Left lung (tissue), 10 donors: ENCODE data around the gene CTSC. TPM values are rescaled to one million over a fixed set of nuclear protein-coding genes. Genes with fewer than 3 reads are reported as not detected.
A peak's percentile ranks its signal among the peaks of the same experiment; 100 is the strongest.

Experiments used
- ATAC-seq: fragments of 200-7000 bp; cut with Tn5 transposase; one replicate; pipeline ENCODE4 v1.9.1; 2020; ENCODE audit warnings: moderate library complexity
- DNase-seq, 4 donors: peaks; one replicate each; pipeline ENCODE4 v3.0.0-alpha.2; 2013 to 2020
- H3K27ac ChIP-seq, 2 donors: fragments of 200-600 bp; sonication (generic) in 1 of 2; one replicate each; pipeline versions ENCODE4 v1.5.0 to v1.8.0; 2020 to 2021
- H3K27me3 ChIP-seq, 2 donors: fragments of 200-600 bp; sonication (generic) in 1 of 2; one replicate each; pipeline versions ENCODE4 v1.5.0 to v1.8.0; 2020 to 2021
- H3K36me3 ChIP-seq, 2 donors: fragments of 200-600 bp; sonication (generic) in 1 of 2; one replicate each; pipeline versions ENCODE4 v1.5.0 to v1.8.0; 2020 to 2021
- H3K4me1 ChIP-seq, 2 donors: fragments of 200-600 bp; one replicate each; pipeline ENCODE4 v1.8.0; 2021
- H3K4me3 ChIP-seq, 2 donors: fragments of 200-600 bp; sonication (generic) in 1 of 2; one replicate each; pipeline versions ENCODE4 v1.5.0 to v1.8.0; 2020 to 2021; ENCODE audit warnings: mild to moderate bottlenecking in 1 of 2
- H3K9me3 ChIP-seq, 2 donors: fragments of 200-600 bp; sonication (generic) in 1 of 2; one replicate each; pipeline versions ENCODE4 v1.5.0 to v1.8.0; 2020 to 2021
- intact Hi-C, 2 donors: fragments of 100-400 bp; cut with DNase I; formaldehyde crosslinking; loops; one replicate each; pipeline versions ENCODE4 v1.11.2 to v1.14.2; 2022
- polyA plus RNA-seq, 6 donors: library from polyadenylated mRNA; unstranded; fragments of 120-200 nt; gene quantifications; one replicate each; pipeline ENCODE4 v1.2.1, GENCODE V29; 2013; ENCODE audit not compliant: insufficient read length in 6 of 6
- total RNA-seq, 2 donors: library from RNA; stranded (reverse); fragmentation: NEBNext Ultra II Directional; extraction: Animal tissue kit (Norgen Biotek cat#: 25700); gene quantifications; one replicate each; pipeline ENCODE4 v1.2.1, GENCODE V29; 2021
- TF ChIP-seq, protein P1 (sequence below), 2 donors: fragments of 200-600 bp; sonication (generic) in 1 of 2; IDR thresholded peaks; one replicate each; pipeline versions ENCODE4 v1.5.0 to v1.8.0; 2021; ENCODE audit warnings: antibody characterized with exemption in 2 of 2
- donor health status: DM: no; HTN: yes; CAD: no.
- donor health status: DM: no; HTN: no; CAD: no.

The CTSC gene
- total and polyA plus RNA-seq, 8 donors = 162 to 422 (median 190) TPM

- Histone ChIP-seq H3K9me3 (no peaks in the 10 kb centered on the region), H3K27ac (peak overlapping the region; percentile 22 to 66), H3K4me1 (peaks cover 19 to 59% of the 10 kb centered on the region in 2 donors), H3K4me3 (no peak overlapping the region), H3K27me3 (no peaks in the 10 kb centered on the region), H3K36me3 (no peaks in the 10 kb centered on the region)
- ATAC-seq = peak; percentile 31
- intact Hi-C loops = no loop called here
- TF ChIP-seq, protein P1, sequence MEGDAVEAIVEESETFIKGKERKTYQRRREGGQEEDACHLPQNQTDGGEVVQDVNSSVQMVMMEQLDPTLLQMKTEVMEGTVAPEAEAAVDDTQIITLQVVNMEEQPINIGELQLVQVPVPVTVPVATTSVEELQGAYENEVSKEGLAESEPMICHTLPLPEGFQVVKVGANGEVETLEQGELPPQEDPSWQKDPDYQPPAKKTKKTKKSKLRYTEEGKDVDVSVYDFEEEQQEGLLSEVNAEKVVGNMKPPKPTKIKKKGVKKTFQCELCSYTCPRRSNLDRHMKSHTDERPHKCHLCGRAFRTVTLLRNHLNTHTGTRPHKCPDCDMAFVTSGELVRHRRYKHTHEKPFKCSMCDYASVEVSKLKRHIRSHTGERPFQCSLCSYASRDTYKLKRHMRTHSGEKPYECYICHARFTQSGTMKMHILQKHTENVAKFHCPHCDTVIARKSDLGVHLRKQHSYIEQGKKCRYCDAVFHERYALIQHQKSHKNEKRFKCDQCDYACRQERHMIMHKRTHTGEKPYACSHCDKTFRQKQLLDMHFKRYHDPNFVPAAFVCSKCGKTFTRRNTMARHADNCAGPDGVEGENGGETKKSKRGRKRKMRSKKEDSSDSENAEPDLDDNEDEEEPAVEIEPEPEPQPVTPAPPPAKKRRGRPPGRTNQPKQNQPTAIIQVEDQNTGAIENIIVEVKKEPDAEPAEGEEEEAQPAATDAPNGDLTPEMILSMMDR (IDR thresholded peaks at IDR 0.05) = no peak
- no peak for DNase-seq
These were observed 17.4 kb upstream of the CTSC start for GRCh38 chr11:88354912-88355311.

- Histone ChIP-seq H3K4me3 (no peak overlapping the region), H3K4me1 (peaks cover 16 to 52% of the 10 kb centered on the region in 2 donors), H3K27ac (peak overlapping the region; percentile 22 to 66), H3K9me3 (no peaks in the 10 kb centered on the region), H3K36me3 (no peaks in the 10 kb centered on the region), H3K27me3 (no peaks in the 10 kb centered on the region)
- intact Hi-C loops = no loop called here
- DNase-seq (no peak), ATAC-seq (no peak)
- TF ChIP-seq, protein P1 (IDR thresholded peaks at IDR 0.05) = no peak
These were observed 16.4 kb upstream of the CTSC start for GRCh38 chr11:88353835-88354496.

DNA sequence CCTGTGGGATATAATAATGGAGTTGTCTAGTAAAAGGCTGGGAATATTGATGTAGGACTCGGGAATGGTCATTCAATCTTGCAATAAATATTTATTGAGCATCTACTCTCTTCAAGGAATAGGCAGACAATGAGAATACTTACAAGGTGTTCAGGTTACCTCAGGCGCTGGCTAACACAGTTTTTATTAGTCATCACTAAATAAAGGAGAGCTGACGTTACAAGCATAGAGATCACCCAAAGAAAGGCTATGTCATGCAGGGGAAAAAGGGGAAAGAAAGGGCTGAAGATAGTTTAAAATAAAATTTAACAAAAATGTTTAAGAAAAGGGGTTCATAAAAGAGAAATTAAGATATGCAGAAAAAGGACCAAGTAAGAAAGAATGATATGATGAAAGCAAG lies 15.8 kb upstream of the CTSC start:
- Histone ChIP-seq H3K27me3 (no peaks in the 10 kb centered on the region), H3K9me3 (no peaks in the 10 kb centered on the region), H3K4me3 (no peak overlapping the region), H3K4me1 (peaks cover 16 to 52% of the 10 kb centered on the region in 2 donors), H3K36me3 (no peaks in the 10 kb centered on the region), H3K27ac (no peak overlapping the region)
- no peak for ATAC-seq
- intact Hi-C loops = no loop called here
- no peak for DNase-seq
- TF ChIP-seq, protein P1 (IDR thresholded peaks at IDR 0.05) = no peak

- ATAC-seq = peak; percentile 22
- TF ChIP-seq, protein P1 (IDR thresholded peaks at IDR 0.05) = no peak
- Histone ChIP-seq H3K4me3 (no peak overlapping the region), H3K4me1 (peaks cover 8 to 39% of the 10 kb centered on the region in 2 donors), H3K36me3 (no peaks in the 10 kb centered on the region), H3K27me3 (no peaks in the 10 kb centered on the region), H3K27ac (no peak overlapping the region), H3K9me3 (no peaks in the 10 kb centered on the region)
- intact Hi-C loops = no loop called here
- DNase-seq = no peak
These were observed 14.6 kb upstream of the CTSC start for GRCh38 chr11:88352139-88352538.

DNA sequence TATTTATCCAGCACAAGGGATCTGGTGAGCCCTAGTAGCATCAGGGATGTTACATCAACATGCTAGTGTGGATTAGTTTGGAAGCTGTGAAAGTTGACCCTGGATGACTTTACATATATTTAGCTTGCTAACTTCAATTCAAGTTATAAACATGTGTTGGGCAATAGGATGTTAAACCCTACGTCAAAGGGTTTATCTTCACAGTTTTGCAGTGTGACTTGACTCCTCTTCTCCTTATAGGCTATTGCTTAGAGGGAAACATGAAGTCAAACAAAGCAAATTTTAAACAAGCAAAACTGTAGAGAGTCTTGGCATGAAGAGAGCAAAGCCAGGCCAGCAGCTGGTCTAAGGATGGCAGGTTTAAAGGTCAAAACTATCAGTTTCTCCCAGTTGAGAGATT lies 11.3 kb upstream of the CTSC start:
- intact Hi-C loops = no loop called here
- H3K4me1 ChIP-seq = peaks cover 0 to 30% of the 10 kb centered on the region in 2 donors
- TF ChIP-seq, protein P1 (IDR thresholded peaks at IDR 0.05) = no peak
- H3K27ac ChIP-seq = no peak overlapping the region
- ATAC-seq (no peak), DNase-seq (peak in 2 of 4 donors; percentile 32 to 73)
- H3K9me3 ChIP-seq = no peaks in the 10 kb centered on the region
- H3K36me3 ChIP-seq = no peaks in the 10 kb centered on the region
- no peaks in the 10 kb centered on the region for H3K27me3 ChIP-seq
- H3K4me3 ChIP-seq = no peak overlapping the region
